ENCODE measurements around the gene GPR55. TPM values are rescaled to one million over a fixed set of nuclear protein-coding genes. Genes with fewer than 3 reads are reported as not detected.

GPR55 gene
- total and polyA plus RNA-seq, 2 of the 4 experiments (the other 2 are of a cell fraction) = 0.03 TPM; not detected in 1

- TF ChIP-seq MAFK (IDR thresholded peaks at IDR 0.05; ENCODE audit: low read depth, low read length) = peak; percentile 60
- TF ChIP-seq NFE2L2 (IDR thresholded peaks at IDR 0.05; ENCODE audit: low read depth, low read length) = no peak
- no peak for TF ChIP-seq RAD21 (IDR thresholded peaks at IDR 0.05; ENCODE audit: low read length)
- no peak overlapping the region for H3K4ac ChIP-seq (ENCODE audit: low read depth, low read length)
- H3K4me2 ChIP-seq (ENCODE audit: low read depth, low read length) = no peak overlapping the region
- H3K36me3 ChIP-seq (ENCODE audit: control insufficient read depth, insufficient read depth, low read length) = no peaks in the 10 kb centered on the region
- DNase-seq (no peak), ATAC-seq (ENCODE audit: low read depth) (no peak)
- H2BK20ac ChIP-seq (ENCODE audit: low read depth, low read length) = no peak overlapping the region
- 91% methylated on average over 8 of the region's 16 CpGs; no CpG with 5 or more reads in 1 of the 2 experiments for WGBS, 2 experiments (ENCODE audit: extremely low coverage in 2 of 2, insufficient read length in 1 of 2)
- no peak overlapping the region for H3K18ac ChIP-seq (ENCODE audit: low read depth, low read length)
- H3K9me3 ChIP-seq (ENCODE audit: control insufficient read depth, insufficient read depth, low read length) = no peaks in the 10 kb centered on the region
- H3K14ac ChIP-seq (replicated peaks; ENCODE audit: low read depth, low read length) = no peak overlapping the region
- H4K91ac ChIP-seq (ENCODE audit: insufficient read depth, low read depth, low read length) = no peak overlapping the region
- H2AFZ ChIP-seq (replicated peaks; ENCODE audit: low read length, poor library complexity) = no peak overlapping the region
- no peak overlapping the region for H3K9ac ChIP-seq (ENCODE audit: low read depth, low read length)
- H3K79me1 ChIP-seq (ENCODE audit: low read depth in 1 of 2, low read length in 2 of 2) = no peaks in the 10 kb centered on the region
- BruUV-seq (replicated peaks) = no TSS peak
- H3K23ac ChIP-seq (ENCODE audit: low read depth, low read length) = no peak overlapping the region
- in situ Hi-C loops (cut with MboI; ENCODE audit: low sequenced_read_pairs) = no loop called here
- no peak overlapping the region for H3K27ac ChIP-seq (ENCODE audit: insufficient read depth, low read length)
- H2BK5ac ChIP-seq (ENCODE audit: low read depth, low read length, poor library complexity, severe bottlenecking) = no peak overlapping the region
- H3K4me1 ChIP-seq (ENCODE audit: control insufficient read depth, insufficient read depth, low read length) = no peaks in the 10 kb centered on the region
- no peak overlapping the region for H2AK9ac ChIP-seq (replicated peaks; ENCODE audit: low read depth, low read length, poor library complexity)
- H3K56ac ChIP-seq (ENCODE audit: extremely low read depth, insufficient read depth, low read length) = no peak overlapping the region
- H4K5ac ChIP-seq (ENCODE audit: low read depth, low read length) = no peak overlapping the region
- dilution Hi-C loops (cut with HindIII; ENCODE audit: low sequenced_read_pairs, unreplicated experiment) = no loop called here
- no peaks in the 10 kb centered on the region for H3K9me1 ChIP-seq (ENCODE audit: insufficient read depth, low read length)
- no peak overlapping the region for H4K8ac ChIP-seq (ENCODE audit: low read depth in 2 of 2, low read length in 2 of 2)
- CTCF ChIA-PET = no interaction called here
- no peak overlapping the region for H2BK15ac ChIP-seq (ENCODE audit: low read depth, low read length)
- H2AK5ac ChIP-seq (ENCODE audit: low read depth, low read length) = no peak overlapping the region
- no peak overlapping the region for H3K4me3 ChIP-seq (ENCODE audit: insufficient read depth, low read depth, low read length)
- no peaks in the 10 kb centered on the region for H4K20me1 ChIP-seq (ENCODE audit: insufficient read depth, low read length)
- peaks cover 30% of the 10 kb centered on the region for H3K27me3 ChIP-seq (ENCODE audit: control insufficient read depth, insufficient read depth, low read length)
- H2BK120ac ChIP-seq (ENCODE audit: low read depth, low read length) = no peak overlapping the region
- POLR2A ChIA-PET (ENCODE audit: unreplicated experiment) = no interaction called here
- intact Hi-C loops (cut with micrococcal nuclease) = no loop called here
Observed at GRCh38 chr2:230922951-230923717, 1.9 kb downstream of the GPR55 start.

All from IMR-90 (cell line).